Mammary epithelial cell (primary cell): ENCODE data around the gene KLK12.

Source experiments
- EZH2 ChIP-seq: IDR thresholded peaks from 2 replicates; pipeline ENCODE4 v1.6.1; 2012; ENCODE audit warnings: low read length, inconsistent platforms, borderline replicate concordance
- TF ChIP-seq, protein P1 (sequence below), 2 donors: IDR thresholded peaks in 1 of 2; conservative IDR thresholded peaks in 1 of 2; 2 replicates each; pipeline ENCODE4 v1.5.1; 2011 to 2012; ENCODE audit warnings: inconsistent platforms in 2 of 2, low read length in 2 of 2, mild to moderate bottlenecking in 2 of 2, control low read depth in 1 of 2, low read depth in 1 of 2; ENCODE audit not compliant: insufficient read depth in 1 of 2; ENCODE audit errors: extremely low read depth in 1 of 2

DNA sequence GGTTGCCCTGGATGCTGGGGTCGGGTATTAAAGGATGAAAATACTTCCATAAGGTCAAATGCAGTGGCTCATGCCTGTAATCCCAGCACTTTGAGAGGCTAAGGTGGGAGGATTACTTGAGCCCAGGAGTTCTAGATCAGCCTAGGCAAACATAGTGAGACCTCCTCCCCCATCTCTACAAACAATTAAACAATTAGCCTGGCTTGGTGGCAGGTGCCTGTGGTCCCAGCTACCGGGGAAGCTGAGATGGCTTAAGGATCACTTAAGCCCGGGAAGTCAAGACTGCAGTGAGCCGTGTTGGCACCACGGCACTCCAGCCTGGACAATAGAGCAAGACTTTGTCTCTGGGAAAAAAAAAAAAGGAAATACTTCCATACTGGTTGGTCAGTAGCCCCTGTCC lies 9.9 kb downstream of the KLK12 start:
- TF ChIP-seq, protein P1, sequence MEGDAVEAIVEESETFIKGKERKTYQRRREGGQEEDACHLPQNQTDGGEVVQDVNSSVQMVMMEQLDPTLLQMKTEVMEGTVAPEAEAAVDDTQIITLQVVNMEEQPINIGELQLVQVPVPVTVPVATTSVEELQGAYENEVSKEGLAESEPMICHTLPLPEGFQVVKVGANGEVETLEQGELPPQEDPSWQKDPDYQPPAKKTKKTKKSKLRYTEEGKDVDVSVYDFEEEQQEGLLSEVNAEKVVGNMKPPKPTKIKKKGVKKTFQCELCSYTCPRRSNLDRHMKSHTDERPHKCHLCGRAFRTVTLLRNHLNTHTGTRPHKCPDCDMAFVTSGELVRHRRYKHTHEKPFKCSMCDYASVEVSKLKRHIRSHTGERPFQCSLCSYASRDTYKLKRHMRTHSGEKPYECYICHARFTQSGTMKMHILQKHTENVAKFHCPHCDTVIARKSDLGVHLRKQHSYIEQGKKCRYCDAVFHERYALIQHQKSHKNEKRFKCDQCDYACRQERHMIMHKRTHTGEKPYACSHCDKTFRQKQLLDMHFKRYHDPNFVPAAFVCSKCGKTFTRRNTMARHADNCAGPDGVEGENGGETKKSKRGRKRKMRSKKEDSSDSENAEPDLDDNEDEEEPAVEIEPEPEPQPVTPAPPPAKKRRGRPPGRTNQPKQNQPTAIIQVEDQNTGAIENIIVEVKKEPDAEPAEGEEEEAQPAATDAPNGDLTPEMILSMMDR (conservative IDR thresholded peaks at IDR 0.05 in 1 of 2, IDR thresholded peaks at IDR 0.05 in 1 of 2; ENCODE audit: extremely low read depth in 1 of 2, insufficient read depth in 1 of 2, low read depth in 1 of 2, low read length in 2 of 2), result no peak
- no peak for TF ChIP-seq EZH2
